ENCODE data around the gene SLC16A1. TPM values are rescaled to one million over a fixed set of nuclear protein-coding genes. Genes with fewer than 3 reads are reported as not detected.

SLC16A1 gene
- polyA plus RNA-seq, 1 of the 3 experiments (the other 2 are of a cell fraction), result 34.2 TPM

DNA sequence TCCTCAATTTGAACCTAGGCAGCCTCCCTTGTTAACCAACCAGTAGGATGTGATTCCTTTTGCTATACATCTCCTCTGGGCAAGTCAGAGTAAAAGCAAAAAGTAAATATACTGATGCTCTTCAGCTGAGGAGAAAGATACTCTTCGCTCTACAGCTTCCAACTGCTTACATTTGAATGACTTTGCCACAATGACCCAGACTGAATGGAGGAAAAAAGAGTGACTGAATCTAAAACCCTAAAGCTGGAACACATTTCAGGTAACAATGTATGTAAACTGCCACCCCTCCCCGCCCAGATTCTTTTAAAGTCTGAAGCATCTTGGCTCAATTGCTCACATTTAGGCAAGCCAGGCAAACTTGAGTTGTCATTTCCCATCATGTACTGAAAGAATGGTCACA is 46.1 kb downstream of the SLC16A1 start:
- no peak for DNase-seq
- peaks cover 21 to 23% of the 10 kb centered on the region in 2 experiments for H3K36me3 ChIP-seq (replicated peaks in 1 of 2; ENCODE audit: control insufficient read depth in 1 of 2, insufficient read depth in 2 of 2, low read length in 1 of 2)
- H3F3A ChIP-seq (replicated peaks; ENCODE audit: insufficient read depth), result peaks cover 3% of the 10 kb centered on the region
- H3K9me3 ChIP-seq, result no peaks in the 10 kb centered on the region
- TF ChIP-seq, protein P1, sequence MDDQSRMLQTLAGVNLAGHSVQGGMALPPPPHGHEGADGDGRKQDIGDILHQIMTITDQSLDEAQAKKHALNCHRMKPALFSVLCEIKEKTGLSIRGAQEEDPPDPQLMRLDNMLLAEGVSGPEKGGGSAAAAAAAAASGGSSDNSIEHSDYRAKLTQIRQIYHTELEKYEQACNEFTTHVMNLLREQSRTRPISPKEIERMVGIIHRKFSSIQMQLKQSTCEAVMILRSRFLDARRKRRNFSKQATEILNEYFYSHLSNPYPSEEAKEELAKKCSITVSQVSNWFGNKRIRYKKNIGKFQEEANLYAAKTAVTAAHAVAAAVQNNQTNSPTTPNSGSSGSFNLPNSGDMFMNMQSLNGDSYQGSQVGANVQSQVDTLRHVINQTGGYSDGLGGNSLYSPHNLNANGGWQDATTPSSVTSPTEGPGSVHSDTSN (IDR thresholded peaks at IDR 0.05), result no peak
- TF ChIP-seq GATA2 (CRISPR knock-in tag; IDR thresholded peaks at IDR 0.05) (no peak), FOXJ3 (CRISPR knock-in tag; IDR thresholded peaks at IDR 0.05) (no peak), CHD2 (IDR thresholded peaks at IDR 0.05; ENCODE audit: low read length, partially characterized antibody) (no peak), RFX5 (IDR thresholded peaks at IDR 0.05; ENCODE audit: low read length) (no peak), ELF1 (IDR thresholded peaks at IDR 0.05) (no peak), NFIC (IDR thresholded peaks at IDR 0.05; ENCODE audit: borderline replicate concordance) (no peak), FOXM1 (IDR thresholded peaks at IDR 0.05; ENCODE audit: low read depth) (no peak)
- TF ChIP-seq, protein P2, sequence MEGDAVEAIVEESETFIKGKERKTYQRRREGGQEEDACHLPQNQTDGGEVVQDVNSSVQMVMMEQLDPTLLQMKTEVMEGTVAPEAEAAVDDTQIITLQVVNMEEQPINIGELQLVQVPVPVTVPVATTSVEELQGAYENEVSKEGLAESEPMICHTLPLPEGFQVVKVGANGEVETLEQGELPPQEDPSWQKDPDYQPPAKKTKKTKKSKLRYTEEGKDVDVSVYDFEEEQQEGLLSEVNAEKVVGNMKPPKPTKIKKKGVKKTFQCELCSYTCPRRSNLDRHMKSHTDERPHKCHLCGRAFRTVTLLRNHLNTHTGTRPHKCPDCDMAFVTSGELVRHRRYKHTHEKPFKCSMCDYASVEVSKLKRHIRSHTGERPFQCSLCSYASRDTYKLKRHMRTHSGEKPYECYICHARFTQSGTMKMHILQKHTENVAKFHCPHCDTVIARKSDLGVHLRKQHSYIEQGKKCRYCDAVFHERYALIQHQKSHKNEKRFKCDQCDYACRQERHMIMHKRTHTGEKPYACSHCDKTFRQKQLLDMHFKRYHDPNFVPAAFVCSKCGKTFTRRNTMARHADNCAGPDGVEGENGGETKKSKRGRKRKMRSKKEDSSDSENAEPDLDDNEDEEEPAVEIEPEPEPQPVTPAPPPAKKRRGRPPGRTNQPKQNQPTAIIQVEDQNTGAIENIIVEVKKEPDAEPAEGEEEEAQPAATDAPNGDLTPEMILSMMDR (IDR thresholded peaks at IDR 0.05), result no peak
- TF ChIP-seq, protein P3, sequence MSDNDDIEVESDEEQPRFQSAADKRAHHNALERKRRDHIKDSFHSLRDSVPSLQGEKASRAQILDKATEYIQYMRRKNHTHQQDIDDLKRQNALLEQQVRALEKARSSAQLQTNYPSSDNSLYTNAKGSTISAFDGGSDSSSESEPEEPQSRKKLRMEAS (IDR thresholded peaks at IDR 0.05; ENCODE audit: low read depth), result no peak
- TF ChIP-seq, protein P4, sequence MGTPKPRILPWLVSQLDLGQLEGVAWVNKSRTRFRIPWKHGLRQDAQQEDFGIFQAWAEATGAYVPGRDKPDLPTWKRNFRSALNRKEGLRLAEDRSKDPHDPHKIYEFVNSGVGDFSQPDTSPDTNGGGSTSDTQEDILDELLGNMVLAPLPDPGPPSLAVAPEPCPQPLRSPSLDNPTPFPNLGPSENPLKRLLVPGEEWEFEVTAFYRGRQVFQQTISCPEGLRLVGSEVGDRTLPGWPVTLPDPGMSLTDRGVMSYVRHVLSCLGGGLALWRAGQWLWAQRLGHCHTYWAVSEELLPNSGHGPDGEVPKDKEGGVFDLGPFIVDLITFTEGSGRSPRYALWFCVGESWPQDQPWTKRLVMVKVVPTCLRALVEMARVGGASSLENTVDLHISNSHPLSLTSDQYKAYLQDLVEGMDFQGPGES (IDR thresholded peaks at IDR 0.05; ENCODE audit: low read depth, low read length), result no peak
- no peak overlapping the region for H3K9ac ChIP-seq
- peaks cover 4 to 7% of the 10 kb centered on the region in 2 experiments; a peak in 2 of 4 replicates for H3K4me1 ChIP-seq (ENCODE audit: control insufficient read depth in 1 of 2, insufficient read depth in 2 of 2, low read depth in 1 of 2, low read length in 1 of 2)
- no peak overlapping the region for H2AFZ ChIP-seq (ENCODE audit: low read depth)
- no peaks in the 10 kb centered on the region for H4K20me1 ChIP-seq (ENCODE audit: insufficient read depth)
- H3K27me3 ChIP-seq (ENCODE audit: insufficient read depth), result no peaks in the 10 kb centered on the region
- H3K9me2 ChIP-seq, result no peaks in the 10 kb centered on the region
- no peak overlapping the region for H3K27ac ChIP-seq (ENCODE audit: low read depth in 2 of 2, low read length in 1 of 2)
- ChIA-PET POLR2A (no interaction called here), CTCF (interaction anchor here (1.1 kb wide), 1 partner anchor 133 kb away, joined by 3 read pairs; no protein-coding TSS in a partner anchor)
- H3K4me3 ChIP-seq (ENCODE audit: low read depth in 2 of 2, low read length in 1 of 2), result no peak overlapping the region
- 100% methylated on average over 2 of the region's 2 CpGs for WGBS (ENCODE audit: low lambda C conversion rate)
- no peaks in the 10 kb centered on the region; the same call in 1 of the 2 replicates for H3K79me2 ChIP-seq (ENCODE audit: insufficient read depth)
- H3K4me2 ChIP-seq, result no peak overlapping the region

DNA sequence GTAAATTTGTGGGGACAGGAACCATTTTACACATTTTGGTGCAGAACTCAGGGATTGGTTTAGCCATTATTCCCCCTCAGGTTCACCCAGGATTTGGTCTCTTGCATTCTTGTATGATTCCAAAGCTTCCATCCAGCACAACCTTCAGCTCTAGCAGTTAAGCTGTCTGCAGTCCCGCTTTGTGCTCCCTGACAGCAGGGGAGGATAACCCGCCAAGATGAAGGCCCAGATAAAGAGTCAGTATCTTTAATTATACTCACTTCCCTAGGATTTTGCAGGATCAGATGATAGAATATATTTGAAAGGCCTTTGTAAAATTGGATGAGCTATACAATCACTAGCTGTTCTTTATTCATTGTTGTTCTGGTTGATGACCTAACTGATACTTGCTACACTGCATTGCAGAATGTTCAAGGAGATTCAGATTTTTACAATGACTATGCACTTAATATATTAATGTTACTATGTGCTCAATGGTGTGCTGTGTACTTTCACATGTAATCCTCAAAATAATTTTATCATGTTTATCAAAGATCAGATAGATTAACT is 49.8 kb downstream of the SLC16A1 start:
- H3K36me3 ChIP-seq (replicated peaks in 1 of 2; ENCODE audit: control insufficient read depth in 1 of 2, insufficient read depth in 2 of 2, low read length in 1 of 2), result peaks cover 2% of the 10 kb centered on the region in 2 experiments
- no peaks in the 10 kb centered on the region for H4K20me1 ChIP-seq (ENCODE audit: insufficient read depth)
- H3K79me2 ChIP-seq (ENCODE audit: insufficient read depth), result no peaks in the 10 kb centered on the region
- no peaks in the 10 kb centered on the region for H3K27me3 ChIP-seq (ENCODE audit: insufficient read depth)
- H3K27ac ChIP-seq (ENCODE audit: low read depth in 2 of 2, low read length in 1 of 2), result 0 out of 4 replicates have a peak overlapping the region, but pooled peaks of 1 of the 2 experiments have one; percentile 2
- H3K4me3 ChIP-seq (ENCODE audit: low read depth in 2 of 2, low read length in 1 of 2), result no peak overlapping the region
- H3K9me2 ChIP-seq, result no peaks in the 10 kb centered on the region
- H3F3A ChIP-seq (replicated peaks; ENCODE audit: insufficient read depth), result no peaks in the 10 kb centered on the region
- no peak overlapping the region for H3K4me2 ChIP-seq
- CTCF ChIA-PET, result interaction anchor here (0.7 to 1.8 kb wide), 4 partner anchors 13 to 166 kb away, joined by 3 to 4 read pairs (median 4); partner anchors contain the start of gene LRIG2
- no peaks in the 10 kb centered on the region for H3K9me3 ChIP-seq
- POLR2A ChIA-PET, result no interaction called here
- no peak overlapping the region for H3K9ac ChIP-seq
- peaks cover 4 to 5% of the 10 kb centered on the region in 2 experiments; a peak in 2 of 4 replicates for H3K4me1 ChIP-seq (ENCODE audit: control insufficient read depth in 1 of 2, insufficient read depth in 2 of 2, low read depth in 1 of 2, low read length in 1 of 2)
- 100% methylated on average over 2 of the region's 2 CpGs for WGBS (ENCODE audit: low lambda C conversion rate)
- no peak for DNase-seq
- no peak overlapping the region for H2AFZ ChIP-seq (ENCODE audit: low read depth)
- TF ChIP-seq TAF1 (IDR thresholded peaks at IDR 0.05; ENCODE audit: borderline replicate concordance, low read depth, low read length) (no peak), RAD21 (IDR thresholded peaks at IDR 0.05; ENCODE audit: low read length) (no peak), TEAD4 (IDR thresholded peaks at IDR 0.05; ENCODE audit: borderline replicate concordance, insufficient read depth) (no peak), EP300 (IDR thresholded peaks at IDR 0.05; ENCODE audit: borderline replicate concordance in 1 of 2, low read depth in 1 of 2, low read length in 1 of 2) (no peak), FOXM1 (IDR thresholded peaks at IDR 0.05; ENCODE audit: low read depth) (no peak), MEF2A (IDR thresholded peaks at IDR 0.05; ENCODE audit: borderline replicate concordance, low read depth) (no peak), CHD2 (IDR thresholded peaks at IDR 0.05; ENCODE audit: low read length, partially characterized antibody) (no peak)
- TF ChIP-seq, protein P5, sequence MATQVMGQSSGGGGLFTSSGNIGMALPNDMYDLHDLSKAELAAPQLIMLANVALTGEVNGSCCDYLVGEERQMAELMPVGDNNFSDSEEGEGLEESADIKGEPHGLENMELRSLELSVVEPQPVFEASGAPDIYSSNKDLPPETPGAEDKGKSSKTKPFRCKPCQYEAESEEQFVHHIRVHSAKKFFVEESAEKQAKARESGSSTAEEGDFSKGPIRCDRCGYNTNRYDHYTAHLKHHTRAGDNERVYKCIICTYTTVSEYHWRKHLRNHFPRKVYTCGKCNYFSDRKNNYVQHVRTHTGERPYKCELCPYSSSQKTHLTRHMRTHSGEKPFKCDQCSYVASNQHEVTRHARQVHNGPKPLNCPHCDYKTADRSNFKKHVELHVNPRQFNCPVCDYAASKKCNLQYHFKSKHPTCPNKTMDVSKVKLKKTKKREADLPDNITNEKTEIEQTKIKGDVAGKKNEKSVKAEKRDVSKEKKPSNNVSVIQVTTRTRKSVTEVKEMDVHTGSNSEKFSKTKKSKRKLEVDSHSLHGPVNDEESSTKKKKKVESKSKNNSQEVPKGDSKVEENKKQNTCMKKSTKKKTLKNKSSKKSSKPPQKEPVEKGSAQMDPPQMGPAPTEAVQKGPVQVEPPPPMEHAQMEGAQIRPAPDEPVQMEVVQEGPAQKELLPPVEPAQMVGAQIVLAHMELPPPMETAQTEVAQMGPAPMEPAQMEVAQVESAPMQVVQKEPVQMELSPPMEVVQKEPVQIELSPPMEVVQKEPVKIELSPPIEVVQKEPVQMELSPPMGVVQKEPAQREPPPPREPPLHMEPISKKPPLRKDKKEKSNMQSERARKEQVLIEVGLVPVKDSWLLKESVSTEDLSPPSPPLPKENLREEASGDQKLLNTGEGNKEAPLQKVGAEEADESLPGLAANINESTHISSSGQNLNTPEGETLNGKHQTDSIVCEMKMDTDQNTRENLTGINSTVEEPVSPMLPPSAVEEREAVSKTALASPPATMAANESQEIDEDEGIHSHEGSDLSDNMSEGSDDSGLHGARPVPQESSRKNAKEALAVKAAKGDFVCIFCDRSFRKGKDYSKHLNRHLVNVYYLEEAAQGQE (IDR thresholded peaks at IDR 0.05; ENCODE audit: low read depth, low read length), result no peak
- TF ChIP-seq, protein P6, sequence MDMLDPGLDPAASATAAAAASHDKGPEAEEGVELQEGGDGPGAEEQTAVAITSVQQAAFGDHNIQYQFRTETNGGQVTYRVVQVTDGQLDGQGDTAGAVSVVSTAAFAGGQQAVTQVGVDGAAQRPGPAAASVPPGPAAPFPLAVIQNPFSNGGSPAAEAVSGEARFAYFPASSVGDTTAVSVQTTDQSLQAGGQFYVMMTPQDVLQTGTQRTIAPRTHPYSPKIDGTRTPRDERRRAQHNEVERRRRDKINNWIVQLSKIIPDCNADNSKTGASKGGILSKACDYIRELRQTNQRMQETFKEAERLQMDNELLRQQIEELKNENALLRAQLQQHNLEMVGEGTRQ (IDR thresholded peaks at IDR 0.05; ENCODE audit: borderline replicate concordance, low read depth, low read length), result no peak
